IgD-negative memory B cell (primary cell): ENCODE data around the gene THADA. TPM values are rescaled to one million over a fixed set of nuclear protein-coding genes. Genes with fewer than 3 reads are reported as not detected.
A peak's percentile ranks its signal among the peaks of the same experiment; 100 is the strongest.

ENCODE experiments used
- H3K27ac Mint-ChIP-seq, 3 donors: one replicate each; pipeline ENCODE4 v1.8.0; 2020 to 2022; ENCODE audit warnings: mild to moderate bottlenecking in 3 of 3, mixed read lengths in 3 of 3, moderate library complexity in 1 of 3
- H3K27me3 Mint-ChIP-seq: one replicate; pipeline ENCODE4 v1.8.0; 2021; ENCODE audit warnings: mixed read lengths
- H3K36me3 Mint-ChIP-seq: one replicate; pipeline ENCODE4 v1.8.0; 2020; ENCODE audit warnings: mild to moderate bottlenecking, mixed read lengths
- H3K4me1 Mint-ChIP-seq, 3 donors: one replicate each; pipeline ENCODE4 v1.8.0; 2020 to 2022; ENCODE audit warnings: mixed read lengths in 3 of 3, mild to moderate bottlenecking in 1 of 3
- H3K4me3 Mint-ChIP-seq, 4 donors: one replicate each; pipeline ENCODE4 v1.8.0; 2020 to 2022; ENCODE audit warnings: mild to moderate bottlenecking in 4 of 4, mixed read lengths in 4 of 4, moderate library complexity in 3 of 4
- H3K9me3 Mint-ChIP-seq, 3 donors: one replicate each; pipeline ENCODE4 v1.8.0; 2020 to 2021; ENCODE audit warnings: mixed read lengths in 3 of 3, mild to moderate bottlenecking in 1 of 3
- polyA plus RNA-seq: library from polyadenylated mRNA; unstranded; fragments of 300-500 nt; fragmentation: Illumina TruSeq; gene quantifications from one replicate; pipeline ENCODE4 v1.2.3, GENCODE V29; 2021

Gene THADA
- polyA plus RNA-seq, 1 donor from 2014 or later = 13.7 TPM

DNA sequence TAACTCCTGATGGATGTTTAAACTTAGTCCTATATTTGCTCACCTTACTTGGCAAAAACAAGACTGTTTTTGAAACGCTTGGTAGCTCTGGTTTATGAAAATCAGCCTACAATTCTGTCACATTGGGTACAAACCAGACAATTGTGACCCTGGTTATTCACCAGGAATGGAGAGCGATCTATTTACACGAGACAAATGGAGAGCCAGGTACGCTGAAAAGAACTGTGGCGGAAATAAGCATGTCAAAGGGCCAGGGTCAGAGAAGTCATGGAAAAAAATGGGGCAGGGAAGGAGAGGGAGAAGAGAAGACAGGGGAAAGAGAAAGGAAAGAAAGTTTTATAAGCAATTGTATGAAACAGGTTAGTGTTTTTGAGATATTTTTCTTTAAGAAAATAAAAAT, 250.0 kb downstream of the THADA start:
- peaks cover 0 to 3% (median 1%) of the 10 kb centered on the region in 3 donors for H3K4me1 Mint-ChIP-seq

GRCh38 chr2:43345391-43345813, 250.4 kb downstream of the THADA start:
- Mint-ChIP-seq H3K4me1 (peaks cover 0 to 3% (median 3%) of the 10 kb centered on the region in 3 donors), H3K36me3 (peaks cover 5% of the 10 kb centered on the region), H3K4me3 (no peak overlapping the region), H3K9me3 (no peaks in the 10 kb centered on the region), H3K27ac (no peak overlapping the region), H3K27me3 (no peaks in the 10 kb centered on the region)

More for the DNA sequence above, 250.0 kb downstream of the THADA start:
- Mint-ChIP-seq H3K4me3 (peak overlapping the region in 1 of 4 donors; percentile 60), H3K36me3 (peaks cover 2% of the 10 kb centered on the region), H3K9me3 (no peaks in the 10 kb centered on the region), H3K27ac (peak overlapping the region in 1 of 3 donors; percentile 72), H3K27me3 (no peaks in the 10 kb centered on the region)

- Mint-ChIP-seq H3K9me3 (no peaks in the 10 kb centered on the region), H3K4me1 (peaks cover 0 to 3% (median 3%) of the 10 kb centered on the region in 3 donors), H3K36me3 (peaks cover 5% of the 10 kb centered on the region), H3K27ac (peak overlapping the region in 1 of 3 donors; percentile 47), H3K27me3 (no peaks in the 10 kb centered on the region), H3K4me3 (no peak overlapping the region)
These were observed 250.9 kb downstream of the THADA start for GRCh38 chr2:43344868-43345373.

DNA sequence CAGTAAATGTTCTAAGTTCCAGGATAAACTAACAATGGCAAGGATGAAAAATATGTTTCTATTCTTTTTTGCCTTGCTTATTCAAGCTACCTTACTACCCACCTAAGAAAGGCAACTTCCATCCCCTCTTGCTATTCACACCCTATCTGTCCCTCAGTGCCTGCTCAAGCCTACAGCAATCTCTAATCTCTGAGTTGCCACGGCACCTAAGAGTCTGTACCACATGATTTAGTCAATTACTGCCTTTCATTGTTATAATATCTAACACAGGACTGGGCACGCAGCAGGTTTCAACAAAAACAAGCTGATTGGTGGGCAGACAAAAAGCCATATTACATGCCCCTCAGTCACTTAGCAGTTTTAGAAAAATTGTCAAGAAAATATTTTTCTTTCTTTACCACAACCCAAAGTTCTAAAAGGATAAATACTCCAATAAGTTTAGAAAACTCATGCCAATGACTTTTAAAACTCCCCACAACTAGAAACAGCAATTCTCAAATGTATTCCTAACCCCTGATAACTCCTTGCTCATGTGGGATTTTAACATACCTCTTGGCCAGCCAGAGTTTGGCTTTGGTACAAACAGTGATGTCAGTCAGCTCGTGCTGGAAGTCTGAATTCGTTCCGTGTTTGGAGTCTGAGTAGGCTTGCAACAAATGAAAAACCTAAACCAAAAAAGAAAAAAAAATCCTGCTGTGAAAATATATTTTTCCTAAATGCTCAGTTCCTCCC, 252.1 kb downstream of the THADA start:
- Mint-ChIP-seq H3K4me1 (peaks cover 0 to 3% (median 3%) of the 10 kb centered on the region in 3 donors), H3K27ac (no peak overlapping the region)

GRCh38 chr2:43341959-43342757, 253.7 kb downstream of the THADA start:
- Mint-ChIP-seq H3K36me3 (peaks cover 5% of the 10 kb centered on the region), H3K27me3 (no peaks in the 10 kb centered on the region), H3K4me3 (no peak overlapping the region), H3K9me3 (no peaks in the 10 kb centered on the region), H3K27ac (peak overlapping the region in 1 of 3 donors; percentile 59), H3K4me1 (peaks cover 0 to 3% (median 3%) of the 10 kb centered on the region in 3 donors)

More for the DNA sequence above, 252.1 kb downstream of the THADA start:
- Mint-ChIP-seq H3K27me3 (no peaks in the 10 kb centered on the region), H3K36me3 (peaks cover 5% of the 10 kb centered on the region), H3K4me3 (no peak overlapping the region), H3K9me3 (no peaks in the 10 kb centered on the region)

DNA sequence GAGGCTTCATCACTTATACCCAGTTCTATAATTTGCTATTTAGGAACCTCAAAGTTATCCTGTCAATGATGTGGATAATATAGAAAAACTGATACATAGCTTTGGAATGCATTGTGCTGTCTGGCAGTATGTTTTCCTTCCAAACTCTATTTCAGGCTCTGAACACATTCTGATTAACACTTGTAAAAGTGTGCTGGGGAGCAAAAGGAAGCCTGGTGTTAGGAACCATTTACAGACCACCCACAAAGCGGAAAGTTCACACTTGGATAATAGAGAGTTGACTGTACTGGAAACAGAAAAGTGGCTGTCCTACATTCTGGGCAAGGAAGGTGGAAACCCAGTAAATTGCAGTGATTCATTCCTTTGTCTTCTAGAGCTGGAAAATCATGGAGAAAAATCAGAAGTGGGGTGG, 254.9 kb downstream of the THADA start:
- Mint-ChIP-seq H3K4me1 (peaks cover 0 to 3% (median 3%) of the 10 kb centered on the region in 3 donors), H3K27me3 (no peaks in the 10 kb centered on the region), H3K36me3 (peaks cover 5% of the 10 kb centered on the region), H3K4me3 (peak overlapping the region in 1 of 4 donors; percentile 39), H3K9me3 (no peaks in the 10 kb centered on the region), H3K27ac (no peak overlapping the region)

DNA sequence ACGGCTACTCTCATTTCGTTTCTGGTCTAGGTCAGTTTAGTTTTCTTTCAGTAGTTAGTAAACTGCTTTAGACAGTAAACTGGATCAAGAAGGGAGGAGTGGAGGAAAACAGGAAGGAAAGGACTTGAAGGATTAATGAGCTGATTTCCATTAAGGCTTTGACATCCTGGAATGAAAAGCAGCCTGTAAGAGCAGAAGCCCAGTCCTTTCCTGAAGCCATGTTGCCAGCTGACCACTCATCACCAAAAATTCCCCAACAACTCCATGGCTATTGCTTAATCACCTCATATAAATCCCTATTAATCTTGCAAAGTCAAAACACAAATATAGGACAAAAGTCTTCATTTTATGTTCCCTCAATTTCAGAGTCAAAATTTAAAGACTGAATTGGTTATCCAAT, 255.8 kb downstream of the THADA start:
- peaks cover 0 to 2% (median 0%) of the 10 kb centered on the region in 3 donors for H3K4me1 Mint-ChIP-seq
- no peak overlapping the region for H3K4me3 Mint-ChIP-seq
- no peaks in the 10 kb centered on the region for H3K27me3 Mint-ChIP-seq
- no peak overlapping the region for H3K27ac Mint-ChIP-seq
- peaks cover 9% of the 10 kb centered on the region for H3K36me3 Mint-ChIP-seq
- H3K9me3 Mint-ChIP-seq = no peaks in the 10 kb centered on the region

- Mint-ChIP-seq H3K27me3 (no peaks in the 10 kb centered on the region), H3K36me3 (peaks cover 12% of the 10 kb centered on the region), H3K4me3 (no peak overlapping the region), H3K9me3 (no peaks in the 10 kb centered on the region), H3K4me1 (peaks cover 0 to 4% (median 0%) of the 10 kb centered on the region in 3 donors), H3K27ac (no peak overlapping the region)
These were observed 262.1 kb downstream of the THADA start for GRCh38 chr2:43333656-43334144.

DNA sequence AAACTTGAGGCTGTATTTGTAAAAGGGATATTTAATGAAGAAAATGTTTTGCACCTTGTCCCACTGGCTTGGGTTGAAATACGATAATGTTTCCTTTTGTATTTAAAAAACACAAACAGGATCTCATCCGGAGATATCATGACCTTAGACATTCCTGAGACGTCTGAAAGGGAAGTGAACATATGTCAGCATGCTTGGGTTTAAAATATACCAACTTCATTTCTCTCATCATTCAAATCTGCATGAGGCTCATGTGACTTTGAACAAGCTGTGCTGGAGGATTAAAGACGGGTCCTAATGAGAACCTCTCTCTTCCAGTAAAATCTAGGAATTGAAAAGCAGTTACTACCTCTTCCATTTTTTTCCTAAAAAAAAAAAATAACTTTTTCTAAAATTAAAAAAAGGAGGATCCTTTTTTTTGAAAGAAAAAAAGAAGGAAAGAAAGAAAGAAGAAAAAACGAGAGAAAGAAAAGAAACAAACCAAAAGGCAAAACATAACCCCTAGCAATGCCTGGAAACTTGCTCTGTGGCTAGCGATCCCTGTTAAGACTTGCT, 262.7 kb downstream of the THADA start:
- H3K27me3 Mint-ChIP-seq = no peaks in the 10 kb centered on the region
- H3K27ac Mint-ChIP-seq = no peak overlapping the region
- peaks cover 0 to 4% (median 0%) of the 10 kb centered on the region in 3 donors for H3K4me1 Mint-ChIP-seq

DNA sequence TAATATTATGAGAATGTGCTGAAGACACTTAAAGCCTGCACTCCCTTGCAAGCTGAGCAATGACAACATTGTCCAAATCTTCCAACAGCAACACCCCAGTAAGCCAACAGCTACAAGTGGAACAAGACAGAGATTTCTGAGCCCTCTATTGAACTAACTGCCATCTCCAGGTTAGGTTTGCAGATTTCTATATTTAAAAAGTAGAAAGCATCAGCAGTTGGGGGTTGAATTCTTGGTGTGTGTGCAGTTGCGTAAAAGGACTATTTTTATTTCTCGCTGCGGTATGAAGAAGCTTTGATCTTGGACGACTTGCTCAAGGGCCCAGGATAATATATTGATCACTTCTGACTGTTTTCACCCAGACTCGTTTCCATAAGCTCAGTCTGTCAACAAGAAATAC, 263.2 kb downstream of the THADA start:
- Mint-ChIP-seq H3K4me3 (no peak overlapping the region), H3K4me1 (peaks cover 0 to 4% (median 0%) of the 10 kb centered on the region in 3 donors), H3K27me3 (no peaks in the 10 kb centered on the region), H3K36me3 (peaks cover 12% of the 10 kb centered on the region), H3K9me3 (no peaks in the 10 kb centered on the region), H3K27ac (no peak overlapping the region)

More for the DNA sequence above, 262.7 kb downstream of the THADA start:
- H3K4me3 Mint-ChIP-seq = no peak overlapping the region
- H3K36me3 Mint-ChIP-seq = peaks cover 12% of the 10 kb centered on the region
- H3K9me3 Mint-ChIP-seq = no peaks in the 10 kb centered on the region

- Mint-ChIP-seq H3K27me3 (no peaks in the 10 kb centered on the region), H3K4me3 (no peak overlapping the region), H3K36me3 (peaks cover 14% of the 10 kb centered on the region), H3K27ac (no peak overlapping the region), H3K9me3 (no peaks in the 10 kb centered on the region), H3K4me1 (peaks cover 0 to 4% (median 0%) of the 10 kb centered on the region in 3 donors)
These were observed 264.4 kb downstream of the THADA start for GRCh38 chr2:43331422-43331821.

DNA sequence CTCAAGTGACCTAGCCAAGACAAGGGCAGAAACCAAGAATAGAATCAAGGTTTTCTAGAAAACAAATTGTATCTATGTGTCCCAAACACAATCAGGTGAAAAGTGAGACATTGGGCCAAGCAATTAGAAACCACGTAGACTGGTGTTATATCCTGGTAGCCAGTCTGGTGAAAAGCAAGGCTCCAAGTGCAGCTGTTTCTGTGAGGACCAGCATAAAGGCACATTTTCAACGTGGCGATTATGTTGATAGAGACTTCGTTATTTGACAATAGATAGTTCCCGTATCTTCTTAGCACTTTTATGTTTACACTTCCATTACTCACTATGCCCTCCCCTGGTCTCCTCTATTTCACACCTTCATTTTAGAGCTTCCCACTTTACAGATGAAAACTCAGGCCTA, 266.2 kb downstream of the THADA start:
- Mint-ChIP-seq H3K4me1 (peaks cover 0 to 4% (median 0%) of the 10 kb centered on the region in 3 donors), H3K9me3 (peaks cover 0 to 2% (median 0%) of the 10 kb centered on the region in 3 donors), H3K27me3 (no peaks in the 10 kb centered on the region), H3K36me3 (peaks cover 10% of the 10 kb centered on the region), H3K27ac (no peak overlapping the region), H3K4me3 (no peak overlapping the region)

GRCh38 chr2:43328832-43329231, 267.0 kb downstream of the THADA start:
- H3K4me3 Mint-ChIP-seq = no peak overlapping the region
- peaks cover 0 to 2% (median 0%) of the 10 kb centered on the region in 3 donors for H3K9me3 Mint-ChIP-seq
- no peak overlapping the region for H3K27ac Mint-ChIP-seq
- peaks cover 0 to 1% (median 0%) of the 10 kb centered on the region in 3 donors for H3K4me1 Mint-ChIP-seq
- H3K36me3 Mint-ChIP-seq = peaks cover 12% of the 10 kb centered on the region
- no peaks in the 10 kb centered on the region for H3K27me3 Mint-ChIP-seq

GRCh38 chr2:43328133-43328532, 267.7 kb downstream of the THADA start:
- peaks cover 0 to 4% (median 0%) of the 10 kb centered on the region in 3 donors for H3K9me3 Mint-ChIP-seq
- no peak overlapping the region for H3K27ac Mint-ChIP-seq
- peaks cover 12% of the 10 kb centered on the region for H3K36me3 Mint-ChIP-seq
- no peak overlapping the region for H3K4me3 Mint-ChIP-seq
- H3K27me3 Mint-ChIP-seq = no peaks in the 10 kb centered on the region
- H3K4me1 Mint-ChIP-seq = peaks cover 0 to 1% (median 0%) of the 10 kb centered on the region in 3 donors
